GM21786 (cell line): ENCODE results near the gene OSMR.
A peak's percentile ranks its signal among the peaks of the same experiment; 100 is the strongest.

Experiments used
- ATAC-seq: cut with Tn5 transposase; IDR thresholded peaks from one replicate; pipeline ENCODE4 v1.9.1; 2021; ENCODE audit not compliant: unreplicated experiment

The OSMR gene

GRCh38 chr5:38871058-38871605 lies 25.3 kb downstream of the OSMR start:
- ATAC-seq: no peak

GRCh38 chr5:38871790-38872551 lies 26.2 kb downstream of the OSMR start:
- ATAC-seq: no peak

- no peak for ATAC-seq
Measured at GRCh38 chr5:38872826-38873225, 27.0 kb downstream of the OSMR start.

- no peak for ATAC-seq
Measured at GRCh38 chr5:38874948-38875456, 29.2 kb downstream of the OSMR start.

- no peak for ATAC-seq
Measured at GRCh38 chr5:38878391-38879077, 32.7 kb downstream of the OSMR start.

- ATAC-seq: no peak
Measured at GRCh38 chr5:38879078-38879460, 33.3 kb downstream of the OSMR start.

- no peak for ATAC-seq
Measured at GRCh38 chr5:38883842-38884241, 38.0 kb downstream of the OSMR start.

- no peak for ATAC-seq
Measured at GRCh38 chr5:38885208-38885607, 39.4 kb downstream of the OSMR start.

GRCh38 chr5:38888041-38888440 lies 42.2 kb downstream of the OSMR start:
- no peak for ATAC-seq

GRCh38 chr5:38889424-38889823 lies 43.6 kb downstream of the OSMR start:
- ATAC-seq: no peak

- ATAC-seq: no peak
Measured at GRCh38 chr5:38891563-38891962, 45.8 kb downstream of the OSMR start.

- ATAC-seq: no peak
Measured at GRCh38 chr5:38892363-38892762, 46.6 kb downstream of the OSMR start.

- no peak for ATAC-seq
Measured at GRCh38 chr5:38896760-38897159, 50.9 kb downstream of the OSMR start.

GRCh38 chr5:38899936-38900335 lies 54.1 kb downstream of the OSMR start:
- ATAC-seq: no peak

GRCh38 chr5:38905516-38905915 lies 59.7 kb downstream of the OSMR start:
- no peak for ATAC-seq

- no peak for ATAC-seq
Measured at GRCh38 chr5:38906503-38906902, 60.7 kb downstream of the OSMR start.

- ATAC-seq: no peak
Measured at GRCh38 chr5:38911933-38912332, 66.1 kb downstream of the OSMR start.

GRCh38 chr5:38913714-38914113 lies 67.9 kb downstream of the OSMR start:
- no peak for ATAC-seq

GRCh38 chr5:38916802-38917201 lies 71.0 kb downstream of the OSMR start:
- no peak for ATAC-seq

GRCh38 chr5:38921174-38921573 lies 75.4 kb downstream of the OSMR start:
- no peak for ATAC-seq

- ATAC-seq: peak; percentile 75
Measured at GRCh38 chr5:38922199-38922598, 76.4 kb downstream of the OSMR start.
